ENCODE measurements around the gene TACR2. TPM values are rescaled to one million over a fixed set of nuclear protein-coding genes. Genes with fewer than 3 reads are reported as not detected.

The TACR2 gene
- total and polyA plus RNA-seq, 3 donors from 2014 or later = 0.74 to 0.91 (median 0.87) TPM

- H3K4me3 ChIP-seq = no peak overlapping the region
- no peak for TF ChIP-seq POLR2A (IDR thresholded peaks at IDR 0.05)
- TF ChIP-seq CTCF (IDR thresholded peaks at IDR 0.05) = no peak
- DNase-seq = no peak
- H3K36me3 ChIP-seq (ENCODE audit: low read depth, missing control alignments) = no peaks in the 10 kb centered on the region
- 86 to 88% methylated on average over 9 of the region's 9 CpGs for WGBS, 2 donors
- H3K27me3 ChIP-seq = no peaks in the 10 kb centered on the region
- no peaks in the 10 kb centered on the region for H3K4me1 ChIP-seq
- no peaks in the 10 kb centered on the region for H3K9me3 ChIP-seq
- intact Hi-C loops (cut with DNase I; ENCODE audit: low total_unique reads) = no loop called here
- H3K27ac ChIP-seq = no peak overlapping the region
These were observed 52.3 kb downstream of the TACR2 start for GRCh38 chr10:69364232-69364940.

- H3K36me3 ChIP-seq (ENCODE audit: low read depth, missing control alignments) = no peaks in the 10 kb centered on the region
- no peaks in the 10 kb centered on the region for H3K4me1 ChIP-seq
- TF ChIP-seq POLR2A (IDR thresholded peaks at IDR 0.05) = no peak
- TF ChIP-seq CTCF (IDR thresholded peaks at IDR 0.05) = no peak
- DNase-seq = no peak
- 87 to 100% methylated on average over 5 of the region's 5 CpGs for WGBS, 2 donors
- no peaks in the 10 kb centered on the region for H3K27me3 ChIP-seq
- intact Hi-C loops (cut with DNase I; ENCODE audit: low total_unique reads) = no loop called here
- no peak overlapping the region for H3K4me3 ChIP-seq
- no peak overlapping the region for H3K27ac ChIP-seq
- H3K9me3 ChIP-seq = no peaks in the 10 kb centered on the region
These were observed 53.1 kb downstream of the TACR2 start for GRCh38 chr10:69363666-69364065.

- Histone ChIP-seq H3K4me3 (no peak overlapping the region), H3K4me1 (no peaks in the 10 kb centered on the region), H3K36me3 (ENCODE audit: low read depth, missing control alignments) (no peaks in the 10 kb centered on the region), H3K9me3 (no peaks in the 10 kb centered on the region), H3K27ac (no peak overlapping the region), H3K27me3 (no peaks in the 10 kb centered on the region)
- TF ChIP-seq POLR2A (IDR thresholded peaks at IDR 0.05) (no peak), CTCF (IDR thresholded peaks at IDR 0.05) (no peak)
- WGBS, 2 donors = 79 to 89% methylated on average over 13 of the region's 13 CpGs
- no peak for DNase-seq
- intact Hi-C loops (cut with DNase I; ENCODE audit: low total_unique reads) = no loop called here
These were observed 54.2 kb downstream of the TACR2 start for GRCh38 chr10:69362471-69362954.

- Histone ChIP-seq H3K27me3 (no peaks in the 10 kb centered on the region), H3K27ac (no peak overlapping the region), H3K4me3 (no peak overlapping the region), H3K36me3 (ENCODE audit: low read depth, missing control alignments) (no peaks in the 10 kb centered on the region), H3K4me1 (no peaks in the 10 kb centered on the region), H3K9me3 (no peaks in the 10 kb centered on the region)
- whole genome bisulfite sequencing, 2 donors = 88 to 95% methylated on average over 1 to 2 of the region's 2 CpGs
- TF ChIP-seq POLR2A (IDR thresholded peaks at IDR 0.05) (no peak), CTCF (IDR thresholded peaks at IDR 0.05) (no peak)
- DNase-seq = no peak
- intact Hi-C loops (cut with DNase I; ENCODE audit: low total_unique reads) = no loop called here
These were observed 55.5 kb downstream of the TACR2 start for GRCh38 chr10:69361303-69361614.

Measured in testis (tissue), 3 donors.